DMS53 treated with DMSO at 0.1 percent for 48 hours (cell line): ENCODE measurements around the gene MYO3A.
"Not testable (repeated sequence)": the region's sequence is repeated elsewhere in the genome, so short reads cannot be mapped to it uniquely, and the experiment has no call there.

Experiments
- DNase-seq: peaks from one replicate; lab custom pipeline; 2025; ENCODE audit not compliant: unreplicated experiment; lab: John Stamatoyannopoulos, UW

The MYO3A gene

DNA sequence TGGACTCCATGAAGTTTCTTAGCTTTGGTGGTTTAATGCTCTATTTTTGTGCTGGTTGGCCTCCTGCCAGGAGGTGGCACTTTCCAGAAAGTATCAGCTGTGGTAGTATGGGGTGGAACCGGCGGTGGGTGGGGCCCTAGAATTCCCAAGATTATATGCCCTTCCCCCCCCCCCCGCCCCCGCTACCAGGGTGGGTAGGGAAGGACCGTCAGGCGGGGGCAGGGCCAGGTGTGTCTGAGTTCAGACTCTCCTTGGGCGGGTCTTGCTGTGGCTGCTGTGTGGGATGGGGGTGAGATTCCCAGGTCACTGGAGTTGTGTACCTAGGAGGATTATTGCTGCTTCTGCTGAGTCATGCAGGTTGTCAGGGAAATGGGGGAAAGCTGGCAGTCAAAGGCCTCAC is 146.9 kb downstream of the MYO3A start:
- not testable (repeated sequence) for DNase-seq

DNA sequence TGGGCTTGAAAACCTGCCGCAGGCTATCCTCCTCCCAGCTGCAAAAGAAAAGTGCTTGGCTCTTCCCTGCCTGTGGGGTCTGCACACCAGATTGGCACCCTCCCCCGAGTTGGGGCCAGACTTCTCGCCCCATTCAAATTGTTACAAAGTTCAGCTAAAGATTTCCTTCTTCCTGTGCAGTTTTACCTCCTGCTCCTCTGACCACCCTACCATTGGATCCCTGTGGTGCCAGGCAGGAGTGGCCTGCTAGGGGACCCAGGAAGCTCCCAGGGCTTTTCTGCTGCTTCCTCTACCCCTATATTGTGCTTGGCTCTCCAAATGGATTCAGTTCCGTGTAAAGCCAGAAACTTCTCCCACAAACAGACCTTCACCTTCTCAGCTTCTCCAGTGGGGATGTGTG is 147.4 kb downstream of the MYO3A start:
- no peak for DNase-seq

DNA sequence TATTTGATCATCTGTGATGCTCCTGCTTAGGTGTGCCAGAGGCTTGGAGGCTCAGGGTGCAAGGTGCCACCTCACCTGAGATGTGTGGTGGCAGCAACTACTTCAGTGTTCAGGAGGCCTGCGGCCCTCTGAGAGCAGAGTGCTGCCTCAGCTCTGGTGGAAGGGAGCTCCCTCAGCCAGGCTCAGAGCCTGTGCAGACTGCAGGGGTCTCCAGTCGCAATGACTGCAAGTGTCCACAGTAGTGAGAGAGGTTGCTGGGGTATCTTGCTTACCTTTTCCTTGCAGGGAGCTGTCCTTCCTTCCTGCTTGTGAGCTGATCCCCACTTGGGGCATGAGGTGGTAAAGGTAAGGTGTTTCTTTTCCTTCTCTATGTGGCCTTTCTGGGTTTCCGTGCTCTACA is 151.5 kb downstream of the MYO3A start:
- no peak for DNase-seq

DNA sequence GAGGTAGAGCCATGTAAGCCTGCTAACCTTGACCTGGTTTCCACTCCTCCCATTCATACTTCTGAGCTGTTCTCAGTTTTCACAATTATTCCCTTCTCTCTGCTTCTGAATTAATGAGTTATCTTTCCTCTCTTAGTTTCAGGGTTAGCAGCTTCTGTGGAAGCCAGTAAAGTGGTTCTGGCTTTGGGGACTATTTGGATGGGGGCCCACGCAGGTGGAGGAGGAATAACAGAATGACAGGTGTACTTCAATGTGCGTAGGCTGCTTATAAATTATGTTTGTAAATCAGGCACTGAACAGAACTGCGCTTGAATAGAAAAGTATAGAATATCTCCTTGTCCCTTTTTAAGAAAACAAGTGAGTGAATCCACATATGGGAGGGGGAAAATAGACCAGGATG is 153.6 kb downstream of the MYO3A start:
- DNase-seq = no peak

DNA sequence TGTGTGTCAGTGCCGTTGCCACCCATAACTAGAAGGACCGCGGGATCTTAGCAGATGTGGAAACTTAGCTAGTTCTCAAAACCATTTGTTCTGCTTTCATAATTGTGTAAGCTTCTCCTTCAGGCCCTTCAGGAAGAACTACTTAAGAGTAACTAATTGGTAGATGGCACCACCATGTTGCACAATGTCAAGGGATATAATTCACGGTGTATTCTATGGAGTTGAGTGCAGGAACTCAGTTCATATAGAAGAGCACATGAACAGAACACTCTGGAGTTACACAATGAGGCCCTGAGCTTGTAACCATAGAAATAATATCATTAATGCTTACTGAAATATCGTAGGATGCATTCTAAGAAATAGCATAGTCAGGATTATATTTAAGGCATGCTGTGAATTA is 156.0 kb downstream of the MYO3A start:
- DNase-seq = no peak

DNA sequence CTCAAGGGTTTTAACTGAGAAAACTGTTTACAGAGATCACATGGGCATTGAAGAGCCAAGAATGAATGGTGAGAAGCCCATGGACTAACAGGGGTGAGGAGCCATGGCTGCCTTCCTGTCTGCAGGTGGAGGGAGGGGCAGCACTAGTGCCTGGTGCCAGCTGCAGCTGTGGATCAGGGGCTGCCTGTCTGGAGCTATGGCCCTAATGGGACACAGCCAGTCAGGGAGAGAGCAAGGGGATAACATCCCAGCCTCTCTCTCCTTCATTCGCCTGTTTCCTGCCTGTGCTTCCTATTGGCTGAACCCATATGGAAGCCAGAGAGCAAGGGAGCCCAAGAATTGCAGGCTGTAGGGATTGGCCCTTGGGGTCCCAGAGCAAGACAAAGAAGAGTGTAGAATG is 156.7 kb downstream of the MYO3A start:
- no peak for DNase-seq

DNA sequence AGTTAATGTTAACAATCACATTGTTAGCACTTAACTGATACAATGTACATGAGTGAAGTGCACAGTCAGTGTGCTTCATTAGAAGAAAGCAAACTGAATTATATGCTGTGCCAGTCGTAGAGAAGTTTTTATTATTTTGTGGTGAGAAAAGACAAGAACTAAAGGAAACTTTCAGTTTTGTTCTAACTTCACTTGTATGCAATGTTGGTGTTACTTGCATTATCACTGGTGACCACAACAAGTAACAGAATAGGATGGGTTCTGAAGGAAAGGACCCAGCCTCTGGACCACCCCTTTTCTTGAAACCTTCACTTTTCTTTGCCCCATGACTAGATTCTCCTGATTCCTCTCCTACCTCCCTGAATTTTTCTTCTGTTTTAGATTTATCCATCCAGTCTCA is 159.2 kb downstream of the MYO3A start:
- DNase-seq = no peak

DNA sequence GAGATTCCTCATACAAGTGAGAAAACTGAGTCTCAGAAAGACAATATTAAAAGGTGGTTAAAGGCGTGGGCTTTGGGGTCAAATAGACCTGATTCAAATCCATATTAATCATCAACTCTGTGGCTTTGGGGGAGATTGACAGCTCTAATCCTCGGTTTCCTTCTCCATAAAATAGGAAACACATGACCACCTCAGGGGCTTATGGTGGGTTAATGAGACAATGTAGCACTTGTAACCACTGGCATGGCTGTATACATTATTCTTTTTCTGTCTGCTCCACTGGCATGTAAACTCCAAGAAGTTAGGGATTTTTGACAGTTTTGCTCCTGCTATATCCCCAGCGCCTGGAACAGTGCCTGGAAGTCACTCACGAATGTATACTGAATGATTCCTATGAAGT is 161.8 kb downstream of the MYO3A start:
- DNase-seq = no peak

DNA sequence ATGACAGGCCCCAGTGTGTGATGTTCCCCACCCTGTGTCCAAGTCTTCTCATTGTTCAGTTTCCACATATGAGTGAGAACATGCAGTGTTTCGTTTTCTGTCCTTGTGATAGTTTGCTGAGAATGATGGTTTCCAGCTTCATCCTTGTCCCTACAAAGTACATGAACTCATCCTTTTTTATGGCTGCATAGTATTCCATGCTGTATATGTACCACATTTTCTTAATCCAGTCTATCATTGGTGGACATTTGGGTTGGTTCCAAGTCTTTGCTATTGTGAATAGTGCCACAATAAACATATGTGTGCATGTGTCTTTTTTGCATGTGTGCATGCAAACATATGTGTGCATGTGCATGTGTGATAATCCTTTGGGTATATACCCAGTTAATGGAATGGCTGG is 163.5 kb downstream of the MYO3A start:
- DNase-seq = not testable (repeated sequence)

DNA sequence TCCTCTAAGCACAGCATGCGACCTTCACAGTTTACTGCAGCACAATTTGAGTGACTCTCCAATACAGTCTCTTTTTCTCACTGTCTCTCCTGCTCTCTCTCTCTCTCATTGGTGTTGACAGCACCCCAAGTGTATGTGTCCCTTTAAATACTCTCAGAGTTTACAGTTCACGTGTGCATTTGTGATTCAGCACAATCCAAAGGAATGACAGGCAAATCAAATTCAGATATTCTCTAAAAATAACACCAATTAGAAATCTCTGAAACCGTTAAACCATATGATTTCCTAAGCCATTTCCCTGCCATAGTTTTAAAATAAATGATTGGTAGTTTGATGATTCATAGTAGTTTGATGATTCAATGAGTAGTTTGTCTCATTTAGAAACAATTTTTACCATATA is 178.5 kb downstream of the MYO3A start:
- no peak for DNase-seq

DNA sequence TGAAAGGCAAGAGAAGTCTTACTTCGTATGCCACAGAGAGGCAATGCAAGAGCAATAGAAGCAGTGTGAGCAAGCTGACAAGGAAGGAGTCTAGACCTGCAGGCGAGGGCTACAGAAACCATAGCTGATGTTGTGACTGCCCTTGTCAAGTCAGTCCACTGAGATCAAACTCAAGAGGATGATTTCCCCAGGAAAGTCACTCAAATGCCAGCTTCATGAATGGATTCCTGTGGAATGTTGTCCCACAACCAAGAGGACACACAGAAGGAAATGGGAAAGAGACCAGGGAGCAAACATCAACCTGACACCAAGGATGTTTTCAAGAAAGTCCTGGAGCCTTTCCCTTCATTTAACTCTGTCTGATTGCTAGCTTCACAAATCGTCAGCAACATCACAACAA is 204.6 kb downstream of the MYO3A start:
- no peak for DNase-seq

DNA sequence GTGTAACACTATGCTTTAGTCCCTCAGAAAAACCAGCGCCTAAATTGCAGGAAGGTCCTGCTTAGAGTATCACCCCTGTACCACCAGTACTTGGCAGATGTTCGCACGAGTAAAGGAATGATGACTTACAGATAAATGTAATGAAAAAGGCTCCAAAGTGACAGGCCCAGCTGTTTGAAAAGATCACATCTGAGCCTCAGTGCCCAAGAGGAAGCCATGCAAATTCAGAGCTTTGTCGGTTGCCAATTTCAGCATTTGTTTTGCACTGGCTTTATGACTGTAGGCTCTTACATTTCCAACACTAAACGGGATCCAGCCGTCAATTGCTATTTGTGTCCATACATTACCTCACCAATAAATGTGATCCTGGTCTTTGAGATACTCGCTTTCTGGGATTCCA is 222.0 kb downstream of the MYO3A start:
- no peak for DNase-seq

DNA sequence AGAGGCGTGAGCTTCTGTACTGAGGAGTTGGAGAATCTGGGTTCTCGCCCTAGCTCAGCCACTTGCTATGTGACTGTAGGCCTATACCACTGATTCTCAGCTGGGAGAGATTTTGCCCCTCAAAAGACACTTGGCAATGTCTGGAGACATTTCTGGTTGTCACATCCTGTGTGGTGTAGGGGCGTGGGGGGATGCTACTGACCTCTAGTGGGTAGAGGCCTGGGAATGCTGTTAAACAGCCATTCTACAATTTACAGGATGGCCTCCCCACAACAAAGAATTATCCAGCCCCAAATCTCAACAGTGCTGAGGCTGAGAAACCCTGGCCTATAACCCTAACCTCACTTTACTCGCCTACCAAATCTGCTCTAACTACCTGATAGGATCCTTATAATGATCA is 223.7 kb downstream of the MYO3A start:
- no peak for DNase-seq

DNA sequence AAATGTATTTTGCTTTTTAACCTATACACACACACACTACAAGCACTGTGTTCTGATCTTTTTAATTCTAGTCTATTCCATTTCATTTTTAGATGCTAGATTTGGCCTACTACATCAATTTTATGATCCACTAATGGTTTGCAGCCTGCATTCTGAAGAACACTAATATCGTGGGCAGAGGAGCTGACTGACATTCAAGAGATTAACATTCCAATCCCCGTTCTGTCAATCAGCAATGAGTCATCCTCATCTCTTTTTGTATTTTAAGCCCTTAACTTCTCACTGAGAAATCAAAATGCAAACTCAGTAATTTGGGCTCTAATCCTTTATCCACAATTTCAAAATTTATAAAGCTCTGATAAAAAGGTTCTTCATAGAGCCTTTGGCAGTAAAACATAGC is 235.4 kb downstream of the MYO3A start:
- no peak for DNase-seq

DNA sequence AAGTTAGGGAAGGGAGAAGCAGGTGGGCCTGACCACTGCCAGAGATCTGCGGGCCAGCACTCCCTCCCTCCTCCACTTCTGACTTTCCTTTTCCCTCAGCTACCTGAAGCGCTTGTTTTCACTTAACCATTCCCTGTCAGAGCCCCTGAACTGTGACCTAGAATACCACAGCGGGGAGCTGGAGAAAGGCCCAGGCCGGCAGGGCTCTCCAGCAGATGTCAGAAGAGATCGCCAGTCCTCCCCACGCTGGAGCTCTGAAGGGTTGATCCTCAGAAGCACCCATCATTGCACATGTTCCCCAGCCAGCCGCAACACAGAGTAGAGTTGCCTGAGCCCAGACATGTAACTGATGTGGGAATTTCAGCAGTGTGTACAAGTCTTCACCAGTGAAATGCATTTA is 238.1 kb downstream of the MYO3A start:
- DNase-seq = no peak

DNA sequence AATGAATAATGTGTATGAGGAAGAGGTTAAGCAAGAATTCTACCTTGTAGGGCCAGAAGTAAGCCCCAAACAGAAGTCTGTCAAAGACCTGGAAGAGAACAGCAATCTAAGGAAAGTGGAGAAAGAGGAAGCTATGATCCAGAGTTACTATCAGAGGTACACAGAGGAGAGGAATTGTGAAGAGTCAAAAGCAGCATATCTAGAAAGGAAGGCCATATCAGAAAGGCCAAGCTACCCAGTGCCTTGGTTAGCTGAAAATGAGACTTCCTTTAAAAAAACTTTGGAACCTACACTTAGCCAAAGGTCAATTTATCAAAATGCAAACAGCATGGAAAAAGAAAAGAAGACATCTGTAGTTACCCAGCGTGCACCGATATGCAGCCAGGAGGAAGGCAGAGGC is 239.8 kb downstream of the MYO3A start:
- DNase-seq = no peak

DNA sequence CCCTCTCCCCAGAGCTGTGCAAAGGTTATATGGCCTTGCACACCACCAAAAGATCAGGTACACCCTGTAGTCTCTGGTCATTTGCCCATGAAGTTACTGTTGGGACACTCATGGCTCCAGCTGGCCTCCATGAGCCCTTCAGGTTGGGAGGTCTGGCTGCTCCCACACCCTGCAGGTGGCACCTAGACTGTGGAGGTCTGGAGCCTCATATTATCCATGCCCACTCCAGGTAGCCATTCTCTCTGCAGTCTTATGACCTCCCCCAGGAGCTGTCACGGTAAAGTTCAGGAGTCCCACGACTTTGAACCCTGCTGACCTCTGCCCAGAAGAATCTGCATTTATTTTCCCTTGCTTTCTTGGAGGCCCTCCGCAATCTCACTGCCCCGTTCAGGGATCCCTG is 243.3 kb downstream of the MYO3A start:
- no peak for DNase-seq

DNA sequence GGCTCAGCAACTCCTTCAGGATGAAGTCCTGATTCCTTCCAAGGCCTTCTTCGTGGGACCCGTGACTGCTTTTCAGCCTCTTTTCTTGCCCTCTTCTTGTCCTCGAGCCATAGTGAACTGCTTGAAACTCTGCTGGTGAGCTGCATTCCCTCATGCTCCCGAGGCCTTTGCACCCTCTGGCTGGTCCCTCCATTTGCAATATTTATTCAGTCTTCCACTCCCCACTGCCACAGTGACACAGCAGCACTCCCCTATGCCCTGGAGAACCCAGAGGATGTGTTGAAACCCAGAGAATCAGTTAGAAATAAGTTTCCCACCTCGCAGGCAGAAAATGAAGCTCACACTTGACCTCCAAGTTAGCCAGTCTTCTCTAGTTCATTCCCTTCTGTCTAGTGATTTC is 260.2 kb downstream of the MYO3A start:
- no peak for DNase-seq

DNA sequence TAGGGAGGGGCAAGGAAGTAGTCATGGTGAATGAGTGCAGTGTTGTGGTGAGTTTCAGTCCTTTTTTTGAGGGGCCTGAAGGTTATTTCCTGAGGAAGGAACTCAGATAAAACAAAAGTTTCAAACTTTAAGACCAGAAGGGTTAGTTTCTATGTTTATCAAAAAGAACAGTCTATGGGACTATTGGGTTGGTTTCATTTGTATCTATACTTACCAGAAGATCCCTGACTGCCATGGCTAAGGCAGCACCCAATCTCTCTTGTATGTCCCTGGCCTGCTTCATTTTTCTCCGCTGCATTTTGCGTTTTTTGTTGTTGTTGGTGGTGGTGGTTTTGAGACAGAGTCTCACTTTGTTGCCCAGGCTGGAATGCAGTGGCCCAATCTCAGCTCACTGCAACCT is 263.2 kb downstream of the MYO3A start:
- DNase-seq = no peak

DNA sequence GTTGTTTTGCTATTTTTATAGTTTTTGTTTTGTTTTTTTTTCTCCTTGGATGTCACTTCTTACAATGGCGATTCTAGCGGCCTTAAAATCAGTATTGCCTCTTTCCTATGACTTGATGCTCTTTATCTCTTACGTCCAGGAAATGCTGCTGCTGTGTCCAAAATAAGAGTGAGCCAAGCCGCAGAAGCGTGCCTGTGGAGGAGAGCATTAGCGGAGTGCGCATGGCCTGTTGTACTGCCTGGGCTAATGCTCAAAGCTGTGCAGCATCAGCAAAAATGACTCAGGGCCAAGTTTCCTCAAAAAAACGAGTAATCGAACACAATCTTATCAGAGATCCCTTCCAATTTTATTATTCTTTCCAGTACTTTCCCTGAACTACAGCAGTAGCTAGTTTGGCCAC is 264.1 kb downstream of the MYO3A start:
- no peak for DNase-seq

DNA sequence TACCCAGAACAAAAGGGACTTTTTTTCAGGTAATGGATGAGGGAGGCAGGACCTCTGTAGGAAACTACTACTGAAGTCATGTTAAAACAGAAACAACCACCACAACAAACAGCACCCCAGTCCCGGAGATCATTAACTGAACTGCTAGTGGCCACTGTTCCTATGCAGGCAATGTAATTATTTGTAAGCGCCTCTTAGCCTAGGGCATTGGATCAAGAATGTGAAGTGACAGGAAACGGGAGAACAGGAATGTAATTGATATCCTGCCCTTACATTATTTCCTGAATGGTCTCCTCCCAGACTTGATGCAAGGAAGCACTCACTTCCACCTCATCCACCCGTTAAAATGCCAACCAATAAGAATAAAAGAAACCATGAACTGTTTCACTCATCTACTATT is 265.8 kb downstream of the MYO3A start:
- DNase-seq = no peak

DNA sequence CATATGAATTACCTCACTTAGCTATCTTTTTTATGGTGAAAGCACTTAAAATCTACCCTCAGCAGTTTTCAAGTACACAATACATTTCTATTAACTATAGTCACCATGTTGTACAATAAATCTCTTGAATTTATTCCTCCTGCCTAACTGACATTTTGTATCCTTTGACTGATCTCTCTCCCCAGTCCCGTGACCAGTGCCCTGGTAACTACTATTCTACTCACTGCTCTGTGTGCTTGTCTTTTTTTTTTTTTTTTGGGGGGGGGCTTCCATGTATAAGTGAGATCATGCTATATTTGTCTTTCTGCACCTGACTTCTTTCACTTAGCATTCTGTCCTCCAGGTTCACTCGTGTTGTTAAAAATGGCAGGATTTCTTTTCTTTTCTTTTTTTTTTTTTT is 271.2 kb downstream of the MYO3A start:
- DNase-seq = no peak

DNA sequence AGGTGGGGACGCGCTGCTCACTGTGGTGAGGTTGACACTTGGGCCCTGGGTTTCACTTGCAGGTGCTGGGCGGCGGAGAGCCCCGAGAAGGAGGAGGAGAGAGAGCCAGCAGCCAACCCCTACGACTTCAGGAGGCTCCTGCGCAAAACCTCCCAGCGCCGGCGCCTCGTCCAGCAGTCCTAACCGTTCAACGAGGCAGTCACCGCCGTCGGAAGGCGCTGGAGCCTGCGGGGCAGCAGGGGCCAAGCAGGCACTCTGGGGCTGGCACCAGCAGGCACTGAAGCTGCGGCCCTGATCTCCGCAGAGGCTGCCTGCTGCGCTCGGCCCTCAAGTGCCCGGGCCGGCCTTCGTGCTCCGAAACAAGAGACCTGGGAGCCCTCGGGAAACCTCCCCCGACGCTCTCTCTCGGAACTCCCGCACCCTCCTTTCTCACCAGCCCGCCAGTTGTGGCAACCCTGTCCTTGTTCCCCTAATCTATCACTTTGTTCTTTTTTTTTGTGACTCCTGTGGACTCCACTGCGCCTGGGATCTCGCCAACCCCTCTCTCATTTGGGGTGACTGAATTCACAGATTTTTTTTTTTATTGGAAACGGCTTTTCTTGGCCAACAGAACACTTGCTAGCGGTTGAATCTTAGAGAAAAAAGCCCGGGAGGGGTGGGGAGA is 277.9 kb downstream of the MYO3A start:
- no peak for DNase-seq

DNA sequence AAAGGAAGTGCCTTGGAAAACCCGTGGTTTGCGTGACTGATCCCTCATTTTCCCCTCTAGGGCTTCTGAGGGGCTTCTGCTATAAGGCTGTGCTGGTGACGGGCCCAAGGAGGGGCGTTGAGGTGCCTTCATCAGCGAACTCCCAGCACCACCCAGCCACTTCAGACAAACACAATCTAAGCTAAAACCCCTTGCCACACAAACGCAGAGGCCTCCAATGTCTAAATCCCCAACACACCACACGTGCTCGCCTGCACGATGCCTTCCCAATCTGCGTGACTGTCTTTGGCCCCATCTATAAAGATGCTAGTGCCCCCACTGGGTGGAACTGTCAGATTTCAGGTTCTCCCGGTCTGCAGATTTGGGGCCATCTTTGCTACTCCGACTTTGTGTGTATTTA is 278.5 kb downstream of the MYO3A start:
- no peak for DNase-seq
